ENCODE results near the gene B2M. TPM values are rescaled to one million over a fixed set of nuclear protein-coding genes. Genes with fewer than 3 reads are reported as not detected.
"Not testable (repeated sequence)": the region's sequence is repeated elsewhere in the genome, so short reads cannot be mapped to it uniquely, and the experiment has no call there.

The B2M gene
- total and polyA plus RNA-seq, 2 donors (not counting 1 experiment from before 2014, with no cell fraction given), result 3,981 to 17,989 TPM

DNA sequence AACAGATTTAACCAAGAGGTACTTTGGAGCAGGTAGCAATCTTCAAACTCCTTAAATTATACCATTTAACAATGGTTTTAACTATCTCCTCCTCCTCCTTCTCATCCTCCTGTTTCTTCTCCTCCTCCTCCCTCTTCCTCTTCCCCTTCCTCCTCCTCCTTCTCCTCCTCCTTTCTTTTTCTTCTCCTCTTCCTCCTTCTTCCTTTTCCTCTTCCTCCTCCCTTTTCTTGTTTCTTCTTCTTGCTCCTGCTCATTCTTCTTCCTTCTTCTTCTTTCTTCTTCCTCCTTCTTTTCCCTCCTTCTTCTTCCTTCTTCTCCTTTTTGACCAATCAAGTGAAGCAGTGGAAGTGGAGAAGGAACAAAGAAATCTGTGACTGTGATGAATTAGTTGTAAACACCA is 14.3 kb upstream of the B2M start:
- intact Hi-C loops (cut with micrococcal nuclease), result no loop called here
- H4K20me1 ChIP-seq (ENCODE audit: control insufficient read depth, insufficient read depth, low read length, poor library complexity, severe bottlenecking), result no peaks in the 10 kb centered on the region
- ATAC-seq (ENCODE audit: low read depth) (no peak), DNase-seq (no peak)
- H3K4me2 ChIP-seq (replicated peaks; ENCODE audit: low read depth, low read length, poor library complexity, severe bottlenecking), result no peak overlapping the region
- Mint-ChIP-seq H3K9me3 (ENCODE audit: insufficient read depth) (no peaks in the 10 kb centered on the region), H3K27me3 (no peaks in the 10 kb centered on the region), H3K4me1 (peaks cover 9% of the 10 kb centered on the region), H3K27ac (peak overlapping the region; percentile 42), H3K4me3 (no peak overlapping the region)
- no peaks in the 10 kb centered on the region for H3K36me3 ChIP-seq (replicated peaks in 1 of 2; ENCODE audit: control extremely low read depth in 1 of 2, control insufficient read depth in 1 of 2, extremely low read depth in 1 of 2, insufficient read depth in 2 of 2, low read length in 1 of 2)
- TF ChIP-seq, protein P1, sequence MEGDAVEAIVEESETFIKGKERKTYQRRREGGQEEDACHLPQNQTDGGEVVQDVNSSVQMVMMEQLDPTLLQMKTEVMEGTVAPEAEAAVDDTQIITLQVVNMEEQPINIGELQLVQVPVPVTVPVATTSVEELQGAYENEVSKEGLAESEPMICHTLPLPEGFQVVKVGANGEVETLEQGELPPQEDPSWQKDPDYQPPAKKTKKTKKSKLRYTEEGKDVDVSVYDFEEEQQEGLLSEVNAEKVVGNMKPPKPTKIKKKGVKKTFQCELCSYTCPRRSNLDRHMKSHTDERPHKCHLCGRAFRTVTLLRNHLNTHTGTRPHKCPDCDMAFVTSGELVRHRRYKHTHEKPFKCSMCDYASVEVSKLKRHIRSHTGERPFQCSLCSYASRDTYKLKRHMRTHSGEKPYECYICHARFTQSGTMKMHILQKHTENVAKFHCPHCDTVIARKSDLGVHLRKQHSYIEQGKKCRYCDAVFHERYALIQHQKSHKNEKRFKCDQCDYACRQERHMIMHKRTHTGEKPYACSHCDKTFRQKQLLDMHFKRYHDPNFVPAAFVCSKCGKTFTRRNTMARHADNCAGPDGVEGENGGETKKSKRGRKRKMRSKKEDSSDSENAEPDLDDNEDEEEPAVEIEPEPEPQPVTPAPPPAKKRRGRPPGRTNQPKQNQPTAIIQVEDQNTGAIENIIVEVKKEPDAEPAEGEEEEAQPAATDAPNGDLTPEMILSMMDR (IDR thresholded peaks at IDR 0.05), result no peak
- no peak for TF ChIP-seq EZH2 (IDR thresholded peaks at IDR 0.05; ENCODE audit: borderline replicate concordance, insufficient read depth, low read depth, low read length, poor library complexity, severe bottlenecking)
- no peak overlapping the region for H2AFZ ChIP-seq (ENCODE audit: insufficient read depth, low read depth, low read length, poor library complexity, severe bottlenecking)
- no peaks in the 10 kb centered on the region for H3K79me2 ChIP-seq (ENCODE audit: control insufficient read depth, insufficient read depth, low read length)
- no peaks in the 10 kb centered on the region for H3K4me1 ChIP-seq (ENCODE audit: control insufficient read depth in 2 of 2, insufficient read depth in 2 of 2, low read length in 2 of 2)
- peaks cover 0 to 4% (median 0%) of the 10 kb centered on the region in 3 donors for H3K9me3 ChIP-seq (ENCODE audit: control extremely low read depth in 1 of 3, control insufficient read depth in 2 of 3, insufficient read depth in 1 of 3, low read length in 2 of 3)
- CTCF ChIA-PET, result interaction anchor here (0.6 to 1.8 kb wide), 2 partner anchors 34 to 152 kb away, joined by 3 to 6 read pairs; partner anchors contain the start of gene SPG11
- no peaks in the 10 kb centered on the region for H3K27me3 ChIP-seq (replicated peaks in 1 of 4; ENCODE audit: control extremely low read depth in 1 of 4, control insufficient read depth in 3 of 4, insufficient read depth in 4 of 4, low read length in 3 of 4)
- POLR2A ChIA-PET, result interaction anchor here (1.0 to 1.6 kb wide), 2 partner anchors 14 to 32 kb away, joined by 3 to 4 read pairs; partner anchors contain the start of genes B2M and PATL2
- peak overlapping the region in 1 of 2 donors; percentile 30 for H3K27ac ChIP-seq (ENCODE audit: low read length in 2 of 2)
- H3K9ac ChIP-seq (ENCODE audit: low read length), result no peak overlapping the region
- no peak overlapping the region for H3K4me3 ChIP-seq (ENCODE audit: control extremely low read depth in 1 of 5, extremely low read depth in 1 of 5, insufficient read depth in 1 of 5, low read depth in 2 of 5, low read length in 4 of 5)

- H3K27me3 Mint-ChIP-seq, result no peaks in the 10 kb centered on the region
- ATAC-seq (ENCODE audit: low read depth), result no peak
- TF ChIP-seq, protein P1 (IDR thresholded peaks at IDR 0.05), result no peak
- no peak for TF ChIP-seq EZH2 (IDR thresholded peaks at IDR 0.05; ENCODE audit: borderline replicate concordance, insufficient read depth, low read depth, low read length, poor library complexity, severe bottlenecking)
Observed at GRCh38 chr15:44698641-44699040, 12.7 kb upstream of the B2M start.

GRCh38 chr15:44700676-44701075 is 10.6 kb upstream of the B2M start:
- H3K36me3 ChIP-seq (replicated peaks in 1 of 2; ENCODE audit: control extremely low read depth in 1 of 2, control insufficient read depth in 1 of 2, extremely low read depth in 1 of 2, insufficient read depth in 2 of 2, low read length in 1 of 2); DNase-seq; H3K9ac ChIP-seq (ENCODE audit: low read length); H3K4me1 ChIP-seq (ENCODE audit: control insufficient read depth in 2 of 2, insufficient read depth in 2 of 2, low read length in 2 of 2); H3K79me2 ChIP-seq (ENCODE audit: control insufficient read depth, insufficient read depth, low read length); CTCF ChIA-PET; H3K9me3 Mint-ChIP-seq (ENCODE audit: insufficient read depth); intact Hi-C loops (cut with micrococcal nuclease); H3K4me1 Mint-ChIP-seq; H3K27me3 ChIP-seq (replicated peaks in 1 of 4; ENCODE audit: control extremely low read depth in 1 of 4, control insufficient read depth in 3 of 4, insufficient read depth in 4 of 4, low read length in 3 of 4); ATAC-seq (ENCODE audit: low read depth); H3K27ac Mint-ChIP-seq; H4K20me1 ChIP-seq (ENCODE audit: control insufficient read depth, insufficient read depth, low read length, poor library complexity, severe bottlenecking); H3K4me2 ChIP-seq (replicated peaks; ENCODE audit: low read depth, low read length, poor library complexity, severe bottlenecking); H2AFZ ChIP-seq (ENCODE audit: insufficient read depth, low read depth, low read length, poor library complexity, severe bottlenecking); H3K27me3 Mint-ChIP-seq; H3K4me3 Mint-ChIP-seq; H3K4me3 ChIP-seq (ENCODE audit: control extremely low read depth in 1 of 5, extremely low read depth in 1 of 5, insufficient read depth in 1 of 5, low read depth in 2 of 5, low read length in 4 of 5); H3K27ac ChIP-seq (ENCODE audit: low read length in 2 of 2): not testable (repeated sequence)
- POLR2A ChIA-PET, result interaction anchor here (0.7 kb wide), 1 partner anchor 31 kb away, joined by 3 read pairs; no protein-coding TSS in a partner anchor
- H3K9me3 ChIP-seq (ENCODE audit: control extremely low read depth in 1 of 3, control insufficient read depth in 2 of 3, insufficient read depth in 1 of 3, low read length in 2 of 3), result peaks cover 0 to 13% (median 2%) of the 10 kb centered on the region in 3 donors

More at GRCh38 chr15:44698641-44699040, 12.7 kb upstream of the B2M start:
- Histone ChIP-seq H3K4me2 (replicated peaks; ENCODE audit: low read depth, low read length, poor library complexity, severe bottlenecking) (no peak overlapping the region), H3K27me3 (replicated peaks in 1 of 4; ENCODE audit: control extremely low read depth in 1 of 4, control insufficient read depth in 3 of 4, insufficient read depth in 4 of 4, low read length in 3 of 4) (no peaks in the 10 kb centered on the region), H2AFZ (ENCODE audit: insufficient read depth, low read depth, low read length, poor library complexity, severe bottlenecking) (no peak overlapping the region), H3K36me3 (replicated peaks in 1 of 2; ENCODE audit: control extremely low read depth in 1 of 2, control insufficient read depth in 1 of 2, extremely low read depth in 1 of 2, insufficient read depth in 2 of 2, low read length in 1 of 2) (no peaks in the 10 kb centered on the region), H3K9me3 (ENCODE audit: control extremely low read depth in 1 of 3, control insufficient read depth in 2 of 3, insufficient read depth in 1 of 3, low read length in 2 of 3) (peaks cover 0 to 8% (median 2%) of the 10 kb centered on the region in 3 donors), H4K20me1 (ENCODE audit: control insufficient read depth, insufficient read depth, low read length, poor library complexity, severe bottlenecking) (no peaks in the 10 kb centered on the region), H3K9ac (ENCODE audit: low read length) (no peak overlapping the region), H3K4me3 (ENCODE audit: control extremely low read depth in 1 of 5, extremely low read depth in 1 of 5, insufficient read depth in 1 of 5, low read depth in 2 of 5, low read length in 4 of 5) (no peak overlapping the region), H3K4me1 (ENCODE audit: control insufficient read depth in 2 of 2, insufficient read depth in 2 of 2, low read length in 2 of 2) (no peaks in the 10 kb centered on the region), H3K27ac (ENCODE audit: low read length in 2 of 2) (no peak overlapping the region), H3K79me2 (ENCODE audit: control insufficient read depth, insufficient read depth, low read length) (no peaks in the 10 kb centered on the region)
- CTCF ChIA-PET, result interaction anchor here (0.8 to 2.2 kb wide), 2 partner anchors 14 to 35 kb away, joined by 5 to 11 read pairs; partner anchors contain the start of gene SPG11
- Mint-ChIP-seq H3K4me3 (no peak overlapping the region), H3K4me1 (peaks cover 10% of the 10 kb centered on the region), H3K9me3 (ENCODE audit: insufficient read depth) (no peaks in the 10 kb centered on the region), H3K27ac (peak overlapping the region; percentile 26)
- no peak for DNase-seq
- WGBS (ENCODE audit: insufficient coverage), result no CpG with 5 or more reads among the region's 2 CpGs
- intact Hi-C loops (cut with micrococcal nuclease), result no loop called here
- POLR2A ChIA-PET, result no interaction called here
